ENCODE data around the gene PDE6H.

Gene PDE6H

GRCh38 chr12:14958361-14959125 is 14.3 kb upstream of the PDE6H start:
- H3K27ac Mint-ChIP-seq: peak overlapping the region; percentile 98
- peaks cover 12% of the 10 kb centered on the region for H3K36me3 Mint-ChIP-seq
- H3K4me1 Mint-ChIP-seq (ENCODE audit: low read depth): peaks cover 79% of the 10 kb centered on the region
- no peaks in the 10 kb centered on the region for H3K27me3 Mint-ChIP-seq
- H3K4me3 Mint-ChIP-seq: peak overlapping the region; percentile 99
- no peaks in the 10 kb centered on the region for H3K9me3 Mint-ChIP-seq (ENCODE audit: low read depth)

GRCh38 chr12:14959126-14959440 is 13.8 kb upstream of the PDE6H start:
- no peaks in the 10 kb centered on the region for H3K9me3 Mint-ChIP-seq (ENCODE audit: low read depth)
- H3K4me1 Mint-ChIP-seq (ENCODE audit: low read depth): peaks cover 79% of the 10 kb centered on the region
- H3K4me3 Mint-ChIP-seq: peak overlapping the region; percentile 99
- peak overlapping the region; percentile 98 for H3K27ac Mint-ChIP-seq
- H3K27me3 Mint-ChIP-seq: no peaks in the 10 kb centered on the region
- peaks cover 12% of the 10 kb centered on the region for H3K36me3 Mint-ChIP-seq

- H3K4me3 Mint-ChIP-seq: peak overlapping the region; percentile 99
- H3K4me1 Mint-ChIP-seq (ENCODE audit: low read depth): peaks cover 79% of the 10 kb centered on the region
- H3K36me3 Mint-ChIP-seq: peaks cover 10% of the 10 kb centered on the region
- H3K9me3 Mint-ChIP-seq (ENCODE audit: low read depth): no peaks in the 10 kb centered on the region
- no peaks in the 10 kb centered on the region for H3K27me3 Mint-ChIP-seq
- peak overlapping the region; percentile 98 for H3K27ac Mint-ChIP-seq
Measured at GRCh38 chr12:14959463-14959862, 13.4 kb upstream of the PDE6H start.

- Mint-ChIP-seq H3K27me3 (no peaks in the 10 kb centered on the region), H3K27ac (peak overlapping the region; percentile 98), H3K4me1 (ENCODE audit: low read depth) (peaks cover 80% of the 10 kb centered on the region), H3K36me3 (peaks cover 9% of the 10 kb centered on the region), H3K9me3 (ENCODE audit: low read depth) (no peaks in the 10 kb centered on the region), H3K4me3 (peak overlapping the region; percentile 99)
Measured at GRCh38 chr12:14959916-14960496, 12.8 kb upstream of the PDE6H start.

GRCh38 chr12:14960548-14961465 is 12.0 kb upstream of the PDE6H start:
- peaks cover 9% of the 10 kb centered on the region for H3K36me3 Mint-ChIP-seq

GRCh38 chr12:14961466-14962152 is 11.2 kb upstream of the PDE6H start, which contains the start of gene ARHGDIB:
ARHGDIB (minus strand) TSS chr12:14961601; CDS start chr12:14950712, 10,889 bp downstream.
- Mint-ChIP-seq H3K27ac (peak within 1 kb of the TSS; percentile 98), H3K4me1 (ENCODE audit: low read depth) (peaks cover 79% of the 10 kb centered on the region), H3K9me3 (ENCODE audit: low read depth) (no peaks in the 10 kb centered on the region), H3K36me3 (peaks cover 9% of the 10 kb centered on the region), H3K27me3 (no peaks in the 10 kb centered on the region), H3K4me3 (peak within 1 kb of the TSS; percentile 99)

More at GRCh38 chr12:14960548-14961465, 12.0 kb upstream of the PDE6H start:
- no peaks in the 10 kb centered on the region for H3K27me3 Mint-ChIP-seq
- peak overlapping the region; percentile 99 for H3K4me3 Mint-ChIP-seq
- H3K9me3 Mint-ChIP-seq (ENCODE audit: low read depth): no peaks in the 10 kb centered on the region
- H3K4me1 Mint-ChIP-seq (ENCODE audit: low read depth): peaks cover 83% of the 10 kb centered on the region
- H3K27ac Mint-ChIP-seq: peak overlapping the region; percentile 98

GRCh38 chr12:14962153-14962539 is 10.7 kb upstream of the PDE6H start:
- H3K9me3 Mint-ChIP-seq (ENCODE audit: low read depth): no peaks in the 10 kb centered on the region
- H3K27ac Mint-ChIP-seq: peak overlapping the region; percentile 98
- no peaks in the 10 kb centered on the region for H3K27me3 Mint-ChIP-seq
- H3K36me3 Mint-ChIP-seq: peaks cover 7% of the 10 kb centered on the region
- H3K4me3 Mint-ChIP-seq: peak overlapping the region; percentile 99
- H3K4me1 Mint-ChIP-seq (ENCODE audit: low read depth): peaks cover 75% of the 10 kb centered on the region

- H3K4me1 Mint-ChIP-seq (ENCODE audit: low read depth): peaks cover 75% of the 10 kb centered on the region
Measured at GRCh38 chr12:14962797-14963196, 10.0 kb upstream of the PDE6H start.

GRCh38 chr12:14963520-14963919 is 9.3 kb upstream of the PDE6H start:
- peaks cover 73% of the 10 kb centered on the region for H3K4me1 Mint-ChIP-seq (ENCODE audit: low read depth)
- H3K9me3 Mint-ChIP-seq (ENCODE audit: low read depth): no peaks in the 10 kb centered on the region
- peak overlapping the region; percentile 98 for H3K27ac Mint-ChIP-seq
- H3K36me3 Mint-ChIP-seq: peaks cover 5% of the 10 kb centered on the region
- no peaks in the 10 kb centered on the region for H3K27me3 Mint-ChIP-seq
- peak overlapping the region; percentile 18 for H3K4me3 Mint-ChIP-seq

More at GRCh38 chr12:14962797-14963196, 10.0 kb upstream of the PDE6H start:
- H3K4me3 Mint-ChIP-seq: peak overlapping the region; percentile 99
- no peaks in the 10 kb centered on the region for H3K9me3 Mint-ChIP-seq (ENCODE audit: low read depth)
- H3K27ac Mint-ChIP-seq: peak overlapping the region; percentile 98
- H3K36me3 Mint-ChIP-seq: peaks cover 7% of the 10 kb centered on the region
- no peaks in the 10 kb centered on the region for H3K27me3 Mint-ChIP-seq

GRCh38 chr12:14964406-14964805 is 8.4 kb upstream of the PDE6H start:
- Mint-ChIP-seq H3K27ac (peak overlapping the region; percentile 98), H3K4me3 (no peak overlapping the region), H3K27me3 (no peaks in the 10 kb centered on the region), H3K36me3 (peaks cover 3% of the 10 kb centered on the region), H3K9me3 (ENCODE audit: low read depth) (no peaks in the 10 kb centered on the region), H3K4me1 (ENCODE audit: low read depth) (peaks cover 71% of the 10 kb centered on the region)

GRCh38 chr12:14965221-14965620 is 7.6 kb upstream of the PDE6H start:
- peak overlapping the region; percentile 98 for H3K27ac Mint-ChIP-seq
- H3K36me3 Mint-ChIP-seq: no peaks in the 10 kb centered on the region
- no peaks in the 10 kb centered on the region for H3K9me3 Mint-ChIP-seq (ENCODE audit: low read depth)

GRCh38 chr12:14968478-14968877 is 4.4 kb upstream of the PDE6H start:
- Mint-ChIP-seq H3K27ac (no peak overlapping the region), H3K27me3 (no peaks in the 10 kb centered on the region), H3K9me3 (ENCODE audit: low read depth) (no peaks in the 10 kb centered on the region), H3K4me1 (ENCODE audit: low read depth) (peaks cover 71% of the 10 kb centered on the region), H3K4me3 (no peak overlapping the region), H3K36me3 (no peaks in the 10 kb centered on the region)

More at GRCh38 chr12:14965221-14965620, 7.6 kb upstream of the PDE6H start:
- Mint-ChIP-seq H3K4me1 (ENCODE audit: low read depth) (peaks cover 67% of the 10 kb centered on the region), H3K4me3 (peak overlapping the region; percentile 7), H3K27me3 (no peaks in the 10 kb centered on the region)

- Mint-ChIP-seq H3K4me3 (no peak overlapping the region), H3K9me3 (ENCODE audit: low read depth) (no peaks in the 10 kb centered on the region), H3K36me3 (no peaks in the 10 kb centered on the region), H3K27ac (peak overlapping the region; percentile 7), H3K4me1 (ENCODE audit: low read depth) (peaks cover 65% of the 10 kb centered on the region), H3K27me3 (no peaks in the 10 kb centered on the region)
Measured at GRCh38 chr12:14970473-14970872, 2.4 kb upstream of the PDE6H start.

- Mint-ChIP-seq H3K4me1 (ENCODE audit: low read depth) (peaks cover 59% of the 10 kb centered on the region), H3K9me3 (ENCODE audit: low read depth) (no peaks in the 10 kb centered on the region), H3K36me3 (no peaks in the 10 kb centered on the region), H3K4me3 (no peak overlapping the region), H3K27me3 (no peaks in the 10 kb centered on the region), H3K27ac (no peak overlapping the region)
Measured at GRCh38 chr12:14974633-14975032, 1.8 kb downstream of the PDE6H start.

Data from activated naive CD8-positive, alpha-beta T cell (primary cell).